GM12873 (cell line): ENCODE measurements around the gene TRAPPC3.

ENCODE experiments used
- CTCF ChIP-seq: IDR thresholded peaks from 2 replicates; pipeline ENCODE4 v1.5.1; 2012; ENCODE audit warnings: low read depth, mild to moderate bottlenecking, moderate library complexity, low read length, control low read depth; ENCODE audit not compliant: insufficient read depth; ENCODE audit errors: missing control alignments

TRAPPC3 gene

GRCh38 chr1:36157973-36158826, 8.9 kb upstream of the TRAPPC3 start:
- TF ChIP-seq CTCF = no peak

DNA sequence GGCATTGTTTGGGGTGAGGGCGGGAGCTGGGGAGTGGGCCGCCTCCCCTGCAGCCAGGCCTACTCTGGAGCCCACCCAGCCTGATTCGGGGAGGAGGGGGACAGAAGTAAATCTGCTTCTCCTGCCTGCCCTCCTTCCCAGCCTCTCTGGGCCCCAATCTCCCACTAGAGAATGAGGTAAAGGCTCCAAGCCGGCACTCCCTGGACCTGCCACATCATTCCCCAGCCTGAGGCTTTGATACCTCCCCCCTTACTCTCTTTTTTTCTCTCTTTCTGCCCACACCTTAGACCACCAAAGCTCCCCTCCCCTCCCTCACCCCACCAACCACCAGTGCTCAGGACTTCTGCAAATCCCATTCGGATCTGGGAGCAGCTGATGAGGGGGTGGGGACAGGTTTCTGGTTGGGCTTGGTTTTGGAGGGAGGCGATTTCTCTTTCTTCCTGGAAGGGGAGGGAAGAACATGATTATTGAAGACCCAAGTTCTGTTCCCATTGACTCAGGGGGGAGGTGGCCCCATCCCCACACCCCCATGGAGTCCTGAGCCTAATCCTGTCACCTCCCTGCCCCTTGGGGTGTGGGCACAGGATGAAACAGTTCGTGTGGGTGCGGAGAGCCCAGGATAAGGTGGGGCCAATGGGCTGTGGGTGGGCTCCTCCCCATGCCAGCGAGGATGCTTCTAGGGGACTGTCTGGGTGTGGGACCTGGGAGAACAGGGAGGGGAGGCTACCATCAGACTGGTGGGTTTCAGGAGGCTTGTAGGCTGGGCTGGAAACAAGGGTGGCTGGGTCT, 8.0 kb upstream of the TRAPPC3 start:
- no peak for TF ChIP-seq CTCF

GRCh38 chr1:36156329-36157114, 7.2 kb upstream of the TRAPPC3 start:
- TF ChIP-seq CTCF = no peak

- TF ChIP-seq CTCF = no peak
Observed at GRCh38 chr1:36155408-36156328, 6.4 kb upstream of the TRAPPC3 start, which contains the start of gene MAP7D1. TSS of gene MAP7D1 (plus strand) at chr1:36156160. CDS start at chr1:36156418, 258 bp downstream.

DNA sequence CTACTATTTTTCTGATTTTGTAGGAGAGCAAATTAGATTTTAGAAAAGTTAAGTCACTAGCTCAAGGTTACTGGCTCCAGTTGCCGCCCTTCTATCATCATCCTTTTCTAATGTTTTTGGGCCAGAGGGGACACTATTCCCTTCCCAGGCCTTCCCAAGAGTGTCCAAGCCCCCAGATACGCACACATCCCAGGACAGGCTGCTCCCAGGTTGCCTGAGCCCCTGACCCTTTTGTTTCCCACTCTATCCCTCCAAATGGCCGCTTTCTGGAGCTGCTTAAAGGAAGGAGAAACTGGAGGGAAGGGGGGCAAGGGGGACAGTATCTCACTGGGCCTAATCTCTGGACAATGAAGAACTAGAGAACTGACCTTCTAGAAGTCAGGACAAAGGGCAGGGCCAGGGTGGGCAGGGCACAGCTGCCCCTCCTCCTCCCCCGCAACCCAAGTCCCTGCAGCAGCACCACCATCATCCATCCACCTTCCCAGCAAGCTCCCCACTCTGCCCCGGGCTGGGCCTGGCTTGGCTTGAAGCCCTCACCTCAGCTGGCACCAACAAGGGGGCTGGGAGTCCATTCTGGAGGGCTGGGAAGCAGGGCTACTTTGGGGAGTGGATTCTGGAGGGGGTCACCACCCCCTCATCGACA, 5.6 kb upstream of the TRAPPC3 start:
- no peak for TF ChIP-seq CTCF

GRCh38 chr1:36154335-36154734, 5.0 kb upstream of the TRAPPC3 start:
- no peak for TF ChIP-seq CTCF
